ENCODE data around the gene FNTB. TPM values are rescaled to one million over a fixed set of nuclear protein-coding genes. Genes with fewer than 3 reads are reported as not detected.

The FNTB gene
- total RNA-seq, 1 donor from 2014 or later = 13.3 TPM

DNA sequence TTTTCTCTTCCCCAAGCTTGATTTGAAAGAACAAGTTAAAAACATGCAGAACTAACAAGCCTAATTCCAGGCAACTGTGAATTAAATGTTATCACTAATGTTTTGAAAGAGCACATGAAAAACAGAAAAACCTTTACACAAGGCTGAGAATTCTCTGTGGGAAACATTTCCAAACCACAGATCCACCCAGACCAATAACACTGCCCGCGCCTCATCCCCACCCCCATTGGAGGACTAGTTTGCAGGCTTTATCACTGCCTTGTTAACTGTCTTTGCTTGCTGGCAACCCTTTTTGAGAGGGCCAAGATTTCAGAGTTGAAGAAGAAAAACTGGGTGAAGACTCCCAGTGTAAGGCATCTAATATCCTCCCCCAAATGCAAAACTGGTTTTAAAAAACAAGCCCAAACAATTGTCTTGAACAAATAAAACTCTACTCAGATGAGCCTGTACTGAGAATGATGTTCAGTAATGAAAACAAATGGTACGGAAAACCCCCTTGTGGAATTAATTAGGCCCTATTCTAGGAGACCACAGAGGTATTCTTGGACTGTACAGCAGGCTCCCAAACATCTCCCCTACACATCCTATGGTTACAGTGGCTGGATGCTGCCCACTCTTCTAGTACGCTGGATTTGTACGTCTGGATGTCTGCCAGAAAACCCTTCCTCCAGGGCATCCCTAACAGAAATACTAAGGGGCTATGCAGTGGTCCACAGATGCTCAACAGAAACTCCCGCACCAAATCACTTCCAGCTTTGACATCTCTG lies 109.8 kb downstream of the FNTB start:
- TF ChIP-seq, protein P1, sequence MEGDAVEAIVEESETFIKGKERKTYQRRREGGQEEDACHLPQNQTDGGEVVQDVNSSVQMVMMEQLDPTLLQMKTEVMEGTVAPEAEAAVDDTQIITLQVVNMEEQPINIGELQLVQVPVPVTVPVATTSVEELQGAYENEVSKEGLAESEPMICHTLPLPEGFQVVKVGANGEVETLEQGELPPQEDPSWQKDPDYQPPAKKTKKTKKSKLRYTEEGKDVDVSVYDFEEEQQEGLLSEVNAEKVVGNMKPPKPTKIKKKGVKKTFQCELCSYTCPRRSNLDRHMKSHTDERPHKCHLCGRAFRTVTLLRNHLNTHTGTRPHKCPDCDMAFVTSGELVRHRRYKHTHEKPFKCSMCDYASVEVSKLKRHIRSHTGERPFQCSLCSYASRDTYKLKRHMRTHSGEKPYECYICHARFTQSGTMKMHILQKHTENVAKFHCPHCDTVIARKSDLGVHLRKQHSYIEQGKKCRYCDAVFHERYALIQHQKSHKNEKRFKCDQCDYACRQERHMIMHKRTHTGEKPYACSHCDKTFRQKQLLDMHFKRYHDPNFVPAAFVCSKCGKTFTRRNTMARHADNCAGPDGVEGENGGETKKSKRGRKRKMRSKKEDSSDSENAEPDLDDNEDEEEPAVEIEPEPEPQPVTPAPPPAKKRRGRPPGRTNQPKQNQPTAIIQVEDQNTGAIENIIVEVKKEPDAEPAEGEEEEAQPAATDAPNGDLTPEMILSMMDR (IDR thresholded peaks at IDR 0.05) = no peak
- TF ChIP-seq POLR2A (IDR thresholded peaks at IDR 0.05) = no peak
- TF ChIP-seq POLR2AphosphoS5 (IDR thresholded peaks at IDR 0.05; ENCODE audit: insufficient read depth in 1 of 2, low read depth in 1 of 2) = no peak
- Histone ChIP-seq H3K9me3 (no peaks in the 10 kb centered on the region), H3K4me3 (peak overlapping the region in 1 of 2 donors; percentile 4), H3K27me3 (no peaks in the 10 kb centered on the region), H3K36me3 (peaks cover 0 to 31% of the 10 kb centered on the region in 2 donors), H3K4me1 (peaks cover 74% of the 10 kb centered on the region), H3K27ac (peak overlapping the region; percentile 68)
- intact Hi-C loops (cut with DNase I) = no loop called here
- DNase-seq (ENCODE audit: extremely low spot score in 2 of 2) = no peak

DNA sequence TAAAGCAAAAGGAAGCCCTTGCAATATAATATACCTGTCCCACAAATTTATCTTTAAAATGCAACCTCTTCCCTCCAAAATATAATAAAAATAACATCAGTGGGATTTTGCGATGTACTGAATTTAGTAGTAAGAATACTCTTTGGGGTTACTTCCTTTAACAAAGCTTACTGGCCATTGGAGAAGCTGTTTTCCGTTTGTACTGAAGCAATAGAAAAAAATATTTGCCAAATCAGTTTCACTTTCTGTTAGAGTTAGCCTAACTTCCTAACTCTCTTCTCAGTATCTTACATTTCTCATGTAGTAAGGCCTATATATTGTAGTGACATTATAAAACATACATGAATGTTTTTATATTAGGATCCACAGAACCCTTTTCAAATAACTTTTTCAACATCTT lies 111.9 kb downstream of the FNTB start:
- Histone ChIP-seq H3K4me3 (peak overlapping the region in 1 of 2 donors; percentile 19), H3K27me3 (no peaks in the 10 kb centered on the region), H3K9me3 (no peaks in the 10 kb centered on the region), H3K36me3 (peaks cover 0 to 14% of the 10 kb centered on the region in 2 donors), H3K4me1 (peaks cover 80% of the 10 kb centered on the region), H3K27ac (peak overlapping the region; percentile 68)
- TF ChIP-seq, protein P1 (IDR thresholded peaks at IDR 0.05) = no peak
- TF ChIP-seq POLR2AphosphoS5 (IDR thresholded peaks at IDR 0.05; ENCODE audit: insufficient read depth in 1 of 2, low read depth in 1 of 2) = peak in 1 of 2 donors; percentile 18
- DNase-seq (ENCODE audit: extremely low spot score in 2 of 2) = no peak
- intact Hi-C loops (cut with DNase I) = no loop called here

DNA sequence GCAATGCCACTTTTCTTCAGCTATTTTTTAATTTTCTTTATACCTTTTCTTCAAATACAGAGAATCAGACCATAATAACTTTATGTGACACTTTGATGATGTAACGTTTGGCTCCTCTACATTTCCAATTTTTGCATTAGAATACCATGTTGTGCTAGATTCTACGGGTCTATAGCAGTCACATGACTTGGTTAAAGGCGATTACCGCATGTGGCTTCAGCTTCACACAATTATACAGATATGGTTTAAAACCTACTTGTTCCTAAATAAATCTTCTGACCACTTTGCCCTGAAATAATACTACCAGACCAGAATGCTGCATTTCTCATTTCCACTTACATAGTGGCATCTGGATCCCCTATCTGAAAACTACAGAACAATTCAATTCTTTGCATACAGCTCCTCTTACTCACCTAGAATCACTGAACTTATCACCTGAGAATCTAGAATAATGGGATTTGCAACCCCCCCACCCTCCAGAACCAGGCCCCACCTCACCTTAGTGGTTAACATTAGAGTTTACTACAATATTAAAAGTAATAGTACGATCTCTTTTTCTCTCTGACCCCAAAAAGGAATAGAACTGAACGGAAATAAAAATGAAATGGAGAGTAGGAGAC lies 114.3 kb downstream of the FNTB start:
- TF ChIP-seq, protein P1 (IDR thresholded peaks at IDR 0.05) = no peak
- no peak for TF ChIP-seq POLR2AphosphoS5 (IDR thresholded peaks at IDR 0.05; ENCODE audit: insufficient read depth in 1 of 2, low read depth in 1 of 2)
- no peak for TF ChIP-seq POLR2A (IDR thresholded peaks at IDR 0.05)
- H3K36me3 ChIP-seq = no peaks in the 10 kb centered on the region
- H3K9me3 ChIP-seq = no peaks in the 10 kb centered on the region
- intact Hi-C loops (cut with DNase I) = loop anchor here (10.0 kb wide), 1 partner anchor 54 kb away; no protein-coding TSS in a partner anchor
- peaks cover 61% of the 10 kb centered on the region for H3K4me1 ChIP-seq
- peak overlapping the region; percentile 92 for H3K27ac ChIP-seq
- peak overlapping the region; percentile 63 to 85 for H3K4me3 ChIP-seq
- no peaks in the 10 kb centered on the region for H3K27me3 ChIP-seq
- no peak for DNase-seq (ENCODE audit: extremely low spot score in 2 of 2)

DNA sequence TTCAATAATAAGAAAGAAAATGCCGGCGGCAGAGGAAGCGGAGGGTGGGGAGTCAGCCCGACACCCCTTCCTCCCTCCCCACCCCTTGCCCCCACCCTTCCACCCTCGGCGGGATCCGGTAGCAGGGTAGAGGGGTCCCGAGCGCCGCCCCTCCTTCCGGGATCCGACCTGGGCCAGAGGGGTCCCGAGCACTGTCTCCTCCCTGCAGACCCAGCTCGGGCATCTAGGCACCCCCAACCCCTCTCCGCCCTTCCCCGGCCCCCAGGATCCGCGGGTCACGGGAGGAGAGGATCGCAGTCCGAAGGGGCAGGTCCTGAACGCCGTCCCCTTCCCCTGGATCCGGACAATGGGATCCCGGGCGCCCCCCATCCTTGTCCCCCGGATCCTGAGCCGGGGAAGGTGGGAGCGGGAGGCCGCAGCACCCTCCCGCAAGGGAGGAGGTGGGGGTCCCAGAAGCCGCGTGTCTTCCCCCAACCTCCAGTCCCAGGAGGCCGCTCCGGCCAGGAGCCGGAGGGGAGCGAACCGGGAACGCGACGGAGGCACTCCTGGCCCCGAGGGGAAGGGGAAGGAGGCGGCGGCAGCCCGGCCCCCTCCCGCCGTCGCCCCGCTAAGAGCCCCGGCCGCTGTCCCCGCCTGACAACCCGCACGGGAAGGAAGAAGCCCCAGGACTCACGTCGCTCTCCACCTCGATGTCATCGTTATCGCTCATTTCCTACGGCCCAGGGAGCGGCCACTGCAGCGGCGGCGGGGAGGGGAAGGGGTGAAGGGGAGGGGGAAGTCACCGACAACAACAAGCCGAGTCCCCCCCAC lies 115.1 kb downstream of the FNTB start:
- intact Hi-C loops (cut with DNase I) = loop anchor here (10.0 kb wide), 1 partner anchor 53 kb away; no protein-coding TSS in a partner anchor
- Histone ChIP-seq H3K27me3 (no peaks in the 10 kb centered on the region), H3K36me3 (no peaks in the 10 kb centered on the region), H3K27ac (peak overlapping the region; percentile 92), H3K4me1 (peaks cover 53% of the 10 kb centered on the region), H3K4me3 (peak overlapping the region; percentile 63 to 85), H3K9me3 (no peaks in the 10 kb centered on the region)
- DNase-seq (ENCODE audit: extremely low spot score in 2 of 2) = no peak
- TF ChIP-seq POLR2AphosphoS5 (IDR thresholded peaks at IDR 0.05; ENCODE audit: insufficient read depth in 1 of 2, low read depth in 1 of 2) = no peak
- TF ChIP-seq, protein P1 (IDR thresholded peaks at IDR 0.05) = no peak
- TF ChIP-seq POLR2A (IDR thresholded peaks at IDR 0.05) = no peak
